Neural cell (in vitro differentiated cells): Measurements from ENCODE around the gene PRSS16.

Source experiments
- EP300 ChIP-seq: fragments of 450-650 bp; conservative IDR thresholded peaks from 2 replicates; pipeline ENCODE4 v1.6.1; 2014; ENCODE audit warnings: antibody characterized with exemption, mild to moderate bottlenecking, moderate library complexity; ENCODE audit not compliant: poor library complexity, severe bottlenecking
- EZH2 ChIP-seq: fragments of 200-600, 300-800 bp; shearing (Covaris generic), sonication (generic); IDR thresholded peaks from 2 replicates; pipeline ENCODE4 v1.6.1; 2014; ENCODE audit warnings: antibody characterized with exemption, low read length, borderline replicate concordance, mild to moderate bottlenecking; ENCODE audit not compliant: insufficient read depth, poor library complexity, severe bottlenecking
- RAD21 ChIP-seq: fragments of 450-650 bp; conservative IDR thresholded peaks from 2 replicates; pipeline ENCODE4 v1.6.1; 2014; ENCODE audit warnings: antibody characterized with exemption, mild to moderate bottlenecking, moderate library complexity
- TAF1 ChIP-seq: IDR thresholded peaks from 2 replicates; pipeline ENCODE4 v1.6.1; 2012; ENCODE audit warnings: low read depth
- TF ChIP-seq, protein P1 (sequence below): fragments of 450-650 bp; IDR thresholded peaks from 2 replicates; pipeline ENCODE4 v1.5.1; 2014; ENCODE audit warnings: antibody characterized with exemption, mild to moderate bottlenecking, moderate library complexity; ENCODE audit not compliant: poor library complexity, severe bottlenecking

DNA sequence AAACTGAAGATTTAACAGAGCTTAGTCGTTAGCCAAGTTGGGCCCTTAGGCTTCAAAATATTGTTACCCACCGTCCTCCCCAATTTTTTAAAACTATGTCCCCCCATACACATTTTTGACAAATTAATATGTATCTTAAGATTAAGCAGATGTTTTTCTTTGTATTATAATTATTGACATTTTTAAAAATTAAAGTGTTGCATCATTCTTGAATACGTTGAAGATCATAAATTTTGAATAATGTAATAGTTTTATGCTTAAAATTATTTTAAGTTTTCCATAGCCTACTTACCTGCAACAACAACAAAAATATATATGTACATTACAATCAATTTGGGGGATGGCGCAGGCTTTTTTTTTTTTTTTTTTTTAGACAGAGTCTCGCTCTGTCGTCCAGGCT is 8.2 kb upstream of the PRSS16 start:
- TF ChIP-seq EZH2 (no peak), RAD21 (no peak), TAF1 (no peak), EP300 (no peak)
- TF ChIP-seq, protein P1, sequence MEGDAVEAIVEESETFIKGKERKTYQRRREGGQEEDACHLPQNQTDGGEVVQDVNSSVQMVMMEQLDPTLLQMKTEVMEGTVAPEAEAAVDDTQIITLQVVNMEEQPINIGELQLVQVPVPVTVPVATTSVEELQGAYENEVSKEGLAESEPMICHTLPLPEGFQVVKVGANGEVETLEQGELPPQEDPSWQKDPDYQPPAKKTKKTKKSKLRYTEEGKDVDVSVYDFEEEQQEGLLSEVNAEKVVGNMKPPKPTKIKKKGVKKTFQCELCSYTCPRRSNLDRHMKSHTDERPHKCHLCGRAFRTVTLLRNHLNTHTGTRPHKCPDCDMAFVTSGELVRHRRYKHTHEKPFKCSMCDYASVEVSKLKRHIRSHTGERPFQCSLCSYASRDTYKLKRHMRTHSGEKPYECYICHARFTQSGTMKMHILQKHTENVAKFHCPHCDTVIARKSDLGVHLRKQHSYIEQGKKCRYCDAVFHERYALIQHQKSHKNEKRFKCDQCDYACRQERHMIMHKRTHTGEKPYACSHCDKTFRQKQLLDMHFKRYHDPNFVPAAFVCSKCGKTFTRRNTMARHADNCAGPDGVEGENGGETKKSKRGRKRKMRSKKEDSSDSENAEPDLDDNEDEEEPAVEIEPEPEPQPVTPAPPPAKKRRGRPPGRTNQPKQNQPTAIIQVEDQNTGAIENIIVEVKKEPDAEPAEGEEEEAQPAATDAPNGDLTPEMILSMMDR = no peak
